ENCODE data around the gene RUNX1.

The RUNX1 gene

GRCh38 chr21:34871026-34871908 lies 177.8 kb downstream of the RUNX1 start:
- ATAC-seq (no peak), DNase-seq (no peak)
- Mint-ChIP-seq H3K4me1 (peaks cover 27% of the 10 kb centered on the region), H3K9me3 (no peaks in the 10 kb centered on the region), H3K27me3 (no peaks in the 10 kb centered on the region), H3K27ac (no peak overlapping the region), H3K4me3 (no peak overlapping the region)

GRCh38 chr21:34870246-34870645 lies 178.9 kb downstream of the RUNX1 start:
- no peak for DNase-seq
- ATAC-seq, result no peak
- H3K9me3 Mint-ChIP-seq, result no peaks in the 10 kb centered on the region
- no peaks in the 10 kb centered on the region for H3K27me3 Mint-ChIP-seq
- peaks cover 37% of the 10 kb centered on the region for H3K4me1 Mint-ChIP-seq
- no peak overlapping the region for H3K27ac Mint-ChIP-seq
- no peak overlapping the region for H3K4me3 Mint-ChIP-seq

- no peak for ATAC-seq
- no peak for DNase-seq
- no peak overlapping the region for H3K4me3 Mint-ChIP-seq
- H3K9me3 Mint-ChIP-seq, result no peaks in the 10 kb centered on the region
- peaks cover 37% of the 10 kb centered on the region for H3K4me1 Mint-ChIP-seq
- no peak overlapping the region for H3K27ac Mint-ChIP-seq
- no peaks in the 10 kb centered on the region for H3K27me3 Mint-ChIP-seq
These were observed 179.6 kb downstream of the RUNX1 start for GRCh38 chr21:34869545-34869944.

GRCh38 chr21:34867785-34868184 lies 181.3 kb downstream of the RUNX1 start:
- Mint-ChIP-seq H3K27me3 (no peaks in the 10 kb centered on the region), H3K27ac (peak overlapping the region in 1 of 2 donors; percentile 77), H3K4me3 (no peak overlapping the region), H3K4me1 (peaks cover 40% of the 10 kb centered on the region), H3K9me3 (no peaks in the 10 kb centered on the region)
- no peak for ATAC-seq
- no peak for DNase-seq

- Mint-ChIP-seq H3K27ac (peak overlapping the region; percentile 27 to 88), H3K4me1 (peaks cover 52% of the 10 kb centered on the region), H3K27me3 (no peaks in the 10 kb centered on the region), H3K9me3 (no peaks in the 10 kb centered on the region), H3K4me3 (peak overlapping the region; percentile 42 to 61)
- peak; percentile 96 for ATAC-seq
- DNase-seq, result peak; percentile 44 to 77
These were observed 183.5 kb downstream of the RUNX1 start for GRCh38 chr21:34865400-34866241.

- Mint-ChIP-seq H3K4me3 (peak overlapping the region in 1 of 2 donors; percentile 19), H3K9me3 (no peaks in the 10 kb centered on the region), H3K27ac (peak overlapping the region in 1 of 2 donors; percentile 88), H3K27me3 (no peaks in the 10 kb centered on the region), H3K4me1 (peaks cover 54% of the 10 kb centered on the region)
- DNase-seq (no peak), ATAC-seq (no peak)
These were observed 184.5 kb downstream of the RUNX1 start for GRCh38 chr21:34864370-34865149.

GRCh38 chr21:34862951-34863350 lies 186.2 kb downstream of the RUNX1 start:
- Mint-ChIP-seq H3K4me1 (peaks cover 52% of the 10 kb centered on the region), H3K9me3 (no peaks in the 10 kb centered on the region), H3K27me3 (no peaks in the 10 kb centered on the region), H3K27ac (no peak overlapping the region), H3K4me3 (no peak overlapping the region)
- DNase-seq (no peak), ATAC-seq (no peak)

- Mint-ChIP-seq H3K4me1 (peaks cover 35% of the 10 kb centered on the region), H3K4me3 (no peak overlapping the region), H3K27ac (peak overlapping the region in 1 of 2 donors; percentile 1), H3K9me3 (no peaks in the 10 kb centered on the region), H3K27me3 (no peaks in the 10 kb centered on the region)
- ATAC-seq (no peak), DNase-seq (no peak)
These were observed 187.8 kb downstream of the RUNX1 start for GRCh38 chr21:34861258-34861657.

GRCh38 chr21:34859976-34860653 lies 189.0 kb downstream of the RUNX1 start:
- Mint-ChIP-seq H3K27ac (no peak overlapping the region), H3K9me3 (no peaks in the 10 kb centered on the region), H3K4me3 (no peak overlapping the region), H3K4me1 (peaks cover 24% of the 10 kb centered on the region), H3K27me3 (no peaks in the 10 kb centered on the region)
- DNase-seq (no peak), ATAC-seq (no peak)

GRCh38 chr21:34858559-34858958 lies 190.5 kb downstream of the RUNX1 start:
- DNase-seq (no peak), ATAC-seq (no peak)
- H3K4me3 Mint-ChIP-seq, result no peak overlapping the region
- no peak overlapping the region for H3K27ac Mint-ChIP-seq
- peaks cover 14% of the 10 kb centered on the region for H3K4me1 Mint-ChIP-seq
- H3K27me3 Mint-ChIP-seq, result no peaks in the 10 kb centered on the region
- H3K9me3 Mint-ChIP-seq, result no peaks in the 10 kb centered on the region

GRCh38 chr21:34857874-34858273 lies 191.2 kb downstream of the RUNX1 start:
- ATAC-seq, result no peak
- no peaks in the 10 kb centered on the region for H3K27me3 Mint-ChIP-seq
- DNase-seq, result no peak
- H3K9me3 Mint-ChIP-seq, result no peaks in the 10 kb centered on the region
- H3K27ac Mint-ChIP-seq, result no peak overlapping the region
- H3K4me3 Mint-ChIP-seq, result no peak overlapping the region
- H3K4me1 Mint-ChIP-seq, result peaks cover 17% of the 10 kb centered on the region

GRCh38 chr21:34857122-34857713 lies 191.9 kb downstream of the RUNX1 start:
- ATAC-seq (no peak), DNase-seq (no peak)
- Mint-ChIP-seq H3K4me1 (peaks cover 23% of the 10 kb centered on the region), H3K9me3 (no peaks in the 10 kb centered on the region), H3K27me3 (no peaks in the 10 kb centered on the region), H3K27ac (no peak overlapping the region), H3K4me3 (no peak overlapping the region)

- no peak for DNase-seq
- H3K27ac Mint-ChIP-seq, result peak overlapping the region in 1 of 2 donors; percentile 76
- no peaks in the 10 kb centered on the region for H3K9me3 Mint-ChIP-seq
- no peaks in the 10 kb centered on the region for H3K27me3 Mint-ChIP-seq
- ATAC-seq, result no peak
- H3K4me3 Mint-ChIP-seq, result no peak overlapping the region
- H3K4me1 Mint-ChIP-seq, result peaks cover 12% of the 10 kb centered on the region
These were observed 196.7 kb downstream of the RUNX1 start for GRCh38 chr21:34852448-34852847.

GRCh38 chr21:34850166-34850690 lies 198.9 kb downstream of the RUNX1 start:
- Mint-ChIP-seq H3K9me3 (no peaks in the 10 kb centered on the region), H3K27ac (no peak overlapping the region), H3K4me3 (no peak overlapping the region), H3K27me3 (no peaks in the 10 kb centered on the region), H3K4me1 (peaks cover 28% of the 10 kb centered on the region)
- DNase-seq, result no peak
- ATAC-seq, result no peak
